Sigmoid colon (tissue), 7 donors: ENCODE data around the gene GAST. TPM values are rescaled to one million over a fixed set of nuclear protein-coding genes. Genes with fewer than 3 reads are reported as not detected.
"Not testable (repeated sequence)": the region's sequence is repeated elsewhere in the genome, so short reads cannot be mapped to it uniquely, and the experiment has no call there.

Experiments
- DNase-seq: peaks from one replicate; pipeline ENCODE4 v3.0.0-alpha.2; 2019
- H3K27ac ChIP-seq, 4 donors: fragments of 200-600 bp; sonication (generic); one replicate each; pipeline ENCODE4 v1.5.1; 2016 to 2019; ENCODE audit warnings: mild to moderate bottlenecking in 1 of 4
- H3K27me3 ChIP-seq, 3 donors: fragments of 200-600 bp; sonication (generic); one replicate each; pipeline ENCODE4 v1.5.1; 2019; ENCODE audit warnings: mild to moderate bottlenecking in 1 of 3
- H3K36me3 ChIP-seq, 4 donors: fragments of 200-600 bp; sonication (generic); one replicate each; pipeline ENCODE4 v1.5.1; 2016 to 2019
- H3K4me1 ChIP-seq, 4 donors: fragments of 200-600 bp; sonication (generic); one replicate each; pipeline ENCODE4 v1.5.1; 2017 to 2019
- H3K4me3 ChIP-seq, 4 donors: fragments of 200-600 bp; sonication (generic); one replicate each; pipeline ENCODE4 v1.5.1; 2017 to 2019; ENCODE audit warnings: mild to moderate bottlenecking in 2 of 4, moderate library complexity in 1 of 4
- H3K9me3 ChIP-seq, 4 donors: fragments of 200-600 bp in 3 of 4; sonication (generic) in 3 of 4; one replicate each; pipeline versions ENCODE4 v1.5.1 to v1.6.1; 2013 to 2019
- CTCF ChIP-seq, 4 experiments: fragments of 450-650 bp in 3 of 4; fragments of 200-600 bp in 1 of 4; IDR thresholded peaks; one replicate each; pipeline ENCODE4 v1.5.1; 2016 to 2019; ENCODE audit warnings: antibody characterized with exemption in 4 of 4, mild to moderate bottlenecking in 3 of 4, moderate library complexity in 2 of 4
- EP300 ChIP-seq, 4 donors: sonication (generic); formaldehyde crosslinking; IDR thresholded peaks; one replicate each; pipeline ENCODE4 v1.6.1; 2017; ENCODE audit warnings: antibody characterized with exemption in 4 of 4
- POLR2A ChIP-seq, 2 donors: fragments of 450-650 bp; IDR thresholded peaks; one replicate each; pipeline ENCODE4 v1.6.1; 2016; ENCODE audit warnings: antibody characterized with exemption in 2 of 2, mild to moderate bottlenecking in 2 of 2, moderate library complexity in 2 of 2
- POLR2AphosphoS5 ChIP-seq, 4 donors: sonication (generic); formaldehyde crosslinking; IDR thresholded peaks; one replicate each; pipeline ENCODE4 v1.6.1; 2017; ENCODE audit warnings: antibody characterized with exemption in 4 of 4
- WGBS, 2 donors: extraction: QIAGEN DNeasy Blood & Tissue Kit; methylation state at CpG; one replicate each; pipeline ENCODE4 v1.1.7; 2013; 5-methylcytosine and 5-hydroxymethylcytosine counted together
- intact Hi-C: fragments of 100-400 bp; cut with DNase I; formaldehyde crosslinking; loops from one replicate; pipeline ENCODE4 v1.15.1; 2023
- polyA plus RNA-seq, 3 donors: library from polyadenylated mRNA; stranded (reverse); fragments of 200-250 nt; gene quantifications; one replicate each; pipeline ENCODE4 v1.2.3, GENCODE V29; 2013
- total RNA-seq, 4 donors: library from RNA; depleted of rRNA; stranded (reverse); fragments of >200 nt; gene quantifications; one replicate each; pipeline ENCODE4 v1.1.0, GENCODE V29; 2016
- donor health status: healthy with polysubstance abuse.
- donor health status: Bipolar disorder and iron deficiency.
- donor health status: healthy.

GAST gene
- total and polyA plus RNA-seq, 7 donors = not detected

- peaks cover 0 to 5% (median 0%) of the 10 kb centered on the region in 3 donors for H3K27me3 ChIP-seq
- no peaks in the 10 kb centered on the region for H3K36me3 ChIP-seq
- peaks cover 0 to 5% (median under 1%) of the 10 kb centered on the region in 4 donors for H3K4me1 ChIP-seq
- H3K27ac ChIP-seq = no peak overlapping the region
- WGBS, 2 donors = 90 to 92% methylated on average over 7 of the region's 7 CpGs
- no peaks in the 10 kb centered on the region for H3K9me3 ChIP-seq
- no peak for DNase-seq
- intact Hi-C loops = no loop called here
- no peak overlapping the region for H3K4me3 ChIP-seq
- TF ChIP-seq POLR2A (IDR thresholded peaks at IDR 0.05) = no peak
- TF ChIP-seq CTCF (IDR thresholded peaks at IDR 0.05) = no peak
- no peak for TF ChIP-seq EP300 (IDR thresholded peaks at IDR 0.05)
- no peak for TF ChIP-seq POLR2AphosphoS5 (IDR thresholded peaks at IDR 0.05)
These were observed 40.0 kb upstream of the GAST start for GRCh38 chr17:41672153-41672552.

- H3K9me3 ChIP-seq, H3K36me3 ChIP-seq, DNase-seq, H3K4me3 ChIP-seq, intact Hi-C loops, H3K27me3 ChIP-seq, H3K4me1 ChIP-seq, H3K27ac ChIP-seq: not testable (repeated sequence)
- 69 to 86% methylated on average over 7 of the region's 7 CpGs for WGBS, 2 donors
These were observed 36.7 kb upstream of the GAST start for GRCh38 chr17:41675157-41676057.

GRCh38 chr17:41676058-41676419, 36.1 kb upstream of the GAST start:
- H3K4me3 ChIP-seq = no peak overlapping the region
- TF ChIP-seq EP300 (IDR thresholded peaks at IDR 0.05) = no peak
- TF ChIP-seq POLR2A (IDR thresholded peaks at IDR 0.05) = no peak
- TF ChIP-seq POLR2AphosphoS5 (IDR thresholded peaks at IDR 0.05) = no peak
- no peak for TF ChIP-seq CTCF (IDR thresholded peaks at IDR 0.05)
- no peak overlapping the region for H3K27ac ChIP-seq
- H3K27me3 ChIP-seq = peaks cover 0 to 8% (median 0%) of the 10 kb centered on the region in 3 donors
- intact Hi-C loops = no loop called here
- no peaks in the 10 kb centered on the region for H3K36me3 ChIP-seq
- no peaks in the 10 kb centered on the region for H3K4me1 ChIP-seq
- H3K9me3 ChIP-seq = no peaks in the 10 kb centered on the region
- DNase-seq = no peak
- WGBS, 2 donors = 31 to 66% methylated on average over 3 of the region's 3 CpGs

GRCh38 chr17:41678411-41678906, 33.7 kb upstream of the GAST start:
- intact Hi-C loops = no loop called here
- 87 to 90% methylated on average over 2 of the region's 2 CpGs for WGBS, 2 donors
- H3K9me3 ChIP-seq = no peaks in the 10 kb centered on the region
- H3K36me3 ChIP-seq = no peaks in the 10 kb centered on the region
- no peaks in the 10 kb centered on the region for H3K4me1 ChIP-seq
- no peak for TF ChIP-seq POLR2A (IDR thresholded peaks at IDR 0.05)
- no peak for TF ChIP-seq POLR2AphosphoS5 (IDR thresholded peaks at IDR 0.05)
- TF ChIP-seq EP300 (IDR thresholded peaks at IDR 0.05) = no peak
- no peak for TF ChIP-seq CTCF (IDR thresholded peaks at IDR 0.05)
- DNase-seq = peak; percentile 41
- peak overlapping the region; percentile 28 to 69 (median 43) for H3K27ac ChIP-seq
- H3K4me3 ChIP-seq = peak overlapping the region in 1 of 4 donors; percentile 3
- peaks cover 0 to 8% (median 0%) of the 10 kb centered on the region in 3 donors for H3K27me3 ChIP-seq

- H3K9me3 ChIP-seq = no peaks in the 10 kb centered on the region
- H3K27me3 ChIP-seq = peaks cover 0 to 8% (median 0%) of the 10 kb centered on the region in 3 donors
- intact Hi-C loops = no loop called here
- H3K4me3 ChIP-seq = peak overlapping the region in 1 of 4 donors; percentile 3
- peak; percentile 48 for DNase-seq
- no peaks in the 10 kb centered on the region for H3K4me1 ChIP-seq
- WGBS, 2 donors = 13 to 18% methylated on average over 6 of the region's 6 CpGs
- peak in 1 of 4 donors; percentile 52 for TF ChIP-seq POLR2AphosphoS5 (IDR thresholded peaks at IDR 0.05)
- TF ChIP-seq CTCF (IDR thresholded peaks at IDR 0.05) = no peak
- no peak for TF ChIP-seq EP300 (IDR thresholded peaks at IDR 0.05)
- H3K27ac ChIP-seq = peak overlapping the region; percentile 28 to 69 (median 43)
- no peaks in the 10 kb centered on the region for H3K36me3 ChIP-seq
These were observed 33.0 kb upstream of the GAST start for GRCh38 chr17:41678907-41679739.
